ENCODE results near the gene TSHZ2.

TSHZ2 gene

GRCh38 chr20:53371216-53371615 lies 399.1 kb downstream of the TSHZ2 start:
- Histone ChIP-seq H3K9me3 (ENCODE audit: control insufficient read depth, insufficient read depth, low read depth, low read length) (no peaks in the 10 kb centered on the region), H3K36me3 (ENCODE audit: control insufficient read depth, insufficient read depth, low read length) (no peaks in the 10 kb centered on the region), H3K4me3 (ENCODE audit: low read depth, low read length) (no peak overlapping the region), H3K4me1 (ENCODE audit: control insufficient read depth, insufficient read depth, low read length) (no peaks in the 10 kb centered on the region), H3K27ac (ENCODE audit: low read depth, low read length) (no peak overlapping the region), H3K27me3 (ENCODE audit: control insufficient read depth, insufficient read depth, low read length) (no peaks in the 10 kb centered on the region), H3K9ac (ENCODE audit: low read length) (no peak overlapping the region)

GRCh38 chr20:53376021-53376420 lies 403.9 kb downstream of the TSHZ2 start:
- Histone ChIP-seq H3K9me3 (ENCODE audit: control insufficient read depth, insufficient read depth, low read depth, low read length) (no peaks in the 10 kb centered on the region), H3K27me3 (ENCODE audit: control insufficient read depth, insufficient read depth, low read length) (no peaks in the 10 kb centered on the region), H3K4me3 (ENCODE audit: low read depth, low read length) (no peak overlapping the region), H3K36me3 (ENCODE audit: control insufficient read depth, insufficient read depth, low read length) (no peaks in the 10 kb centered on the region), H3K9ac (ENCODE audit: low read length) (no peak overlapping the region), H3K4me1 (ENCODE audit: control insufficient read depth, insufficient read depth, low read length) (no peaks in the 10 kb centered on the region), H3K27ac (ENCODE audit: low read depth, low read length) (no peak overlapping the region)

DNA sequence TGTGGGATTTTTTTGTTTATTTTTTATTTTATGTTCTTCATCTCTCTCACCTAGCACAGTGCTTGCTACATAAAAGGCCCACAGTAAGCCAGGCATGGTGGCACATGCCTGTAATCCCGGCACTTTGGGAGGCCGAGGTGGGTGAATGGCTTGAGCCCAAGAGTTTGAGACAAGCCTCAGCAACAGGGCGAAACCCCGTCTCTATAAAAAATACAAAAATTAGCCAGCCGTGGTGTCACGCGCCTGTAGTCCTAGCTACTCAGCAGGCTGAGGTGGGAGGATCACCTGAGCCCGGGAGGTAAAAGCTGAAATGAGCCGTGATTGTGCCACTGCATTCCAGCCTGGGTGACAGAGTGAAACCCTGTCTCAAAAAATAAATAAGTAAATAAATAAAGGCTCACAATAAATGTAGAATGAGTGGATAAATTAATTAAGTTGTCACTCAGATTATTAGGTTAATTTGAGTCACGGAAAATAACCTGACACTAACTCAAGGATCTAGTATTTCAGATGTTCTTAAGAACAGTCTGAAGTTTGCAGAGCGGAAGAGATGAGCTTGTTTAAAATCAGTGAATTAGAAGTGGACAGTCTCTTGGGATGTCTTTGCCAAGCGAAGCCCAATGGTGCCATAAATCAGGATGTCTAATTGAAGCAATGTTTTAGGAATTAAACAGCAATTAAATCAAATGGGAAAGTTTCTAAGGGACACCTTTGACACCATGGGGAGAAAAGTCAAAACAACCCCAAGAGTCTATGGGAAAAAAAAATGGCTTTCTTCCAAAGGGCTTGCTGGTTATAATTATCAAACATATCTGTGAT lies 407.1 kb downstream of the TSHZ2 start:
- no peaks in the 10 kb centered on the region for H3K27me3 ChIP-seq (ENCODE audit: control insufficient read depth, insufficient read depth, low read length)
- no peaks in the 10 kb centered on the region for H3K9me3 ChIP-seq (ENCODE audit: control insufficient read depth, insufficient read depth, low read depth, low read length)
- no peaks in the 10 kb centered on the region for H3K4me1 ChIP-seq (ENCODE audit: control insufficient read depth, insufficient read depth, low read length)
- no peaks in the 10 kb centered on the region for H3K36me3 ChIP-seq (ENCODE audit: control insufficient read depth, insufficient read depth, low read length)
- H3K4me3 ChIP-seq (ENCODE audit: low read depth, low read length), result no peak overlapping the region
- no peak overlapping the region for H3K27ac ChIP-seq (ENCODE audit: low read depth, low read length)
- H3K9ac ChIP-seq (ENCODE audit: low read length), result no peak overlapping the region

GRCh38 chr20:53379833-53380120 lies 407.6 kb downstream of the TSHZ2 start:
- no peak overlapping the region for H3K9ac ChIP-seq (ENCODE audit: low read length)
- H3K36me3 ChIP-seq (ENCODE audit: control insufficient read depth, insufficient read depth, low read length), result no peaks in the 10 kb centered on the region
- no peak overlapping the region for H3K4me3 ChIP-seq (ENCODE audit: low read depth, low read length)
- H3K4me1 ChIP-seq (ENCODE audit: control insufficient read depth, insufficient read depth, low read length), result no peaks in the 10 kb centered on the region
- no peaks in the 10 kb centered on the region for H3K27me3 ChIP-seq (ENCODE audit: control insufficient read depth, insufficient read depth, low read length)
- H3K9me3 ChIP-seq (ENCODE audit: control insufficient read depth, insufficient read depth, low read depth, low read length), result no peaks in the 10 kb centered on the region
- H3K27ac ChIP-seq (ENCODE audit: low read depth, low read length), result no peak overlapping the region

DNA sequence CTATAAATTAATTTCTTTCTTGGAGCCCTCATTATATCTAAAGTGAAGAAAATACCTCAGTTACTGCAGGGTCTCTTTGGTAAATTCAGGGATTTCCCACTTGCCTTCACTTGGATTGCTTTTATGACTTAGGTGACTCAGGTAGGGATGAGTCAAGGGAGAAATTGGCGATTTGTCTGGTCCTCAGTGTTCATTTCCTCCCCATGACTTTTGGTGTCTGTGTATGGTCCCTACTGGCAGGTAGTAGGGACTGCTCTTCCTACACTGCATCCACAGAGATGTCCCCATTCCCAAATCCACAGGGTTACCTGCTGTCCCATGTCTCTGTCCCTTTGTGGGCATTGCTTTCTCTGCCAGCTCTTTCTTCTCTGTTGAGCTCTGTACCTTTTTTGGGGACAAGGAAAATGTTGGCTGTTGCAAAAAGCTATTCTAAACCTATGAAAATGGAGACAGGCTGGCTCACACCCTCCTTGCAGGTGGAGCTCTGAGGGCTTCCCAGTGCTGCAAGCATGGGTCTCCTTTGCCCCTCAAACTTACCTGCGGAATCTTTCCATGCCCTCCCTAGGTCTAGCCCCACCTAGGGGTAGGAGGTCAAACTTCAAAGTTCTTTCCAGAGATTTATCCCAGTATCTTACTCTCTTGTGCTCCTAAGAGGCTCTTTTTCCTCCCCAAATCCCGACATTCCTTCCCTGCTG lies 409.6 kb downstream of the TSHZ2 start:
- Histone ChIP-seq H3K9me3 (ENCODE audit: control insufficient read depth, insufficient read depth, low read depth, low read length) (no peaks in the 10 kb centered on the region), H3K27me3 (ENCODE audit: control insufficient read depth, insufficient read depth, low read length) (no peaks in the 10 kb centered on the region), H3K27ac (ENCODE audit: low read depth, low read length) (no peak overlapping the region), H3K9ac (ENCODE audit: low read length) (no peak overlapping the region), H3K36me3 (ENCODE audit: control insufficient read depth, insufficient read depth, low read length) (no peaks in the 10 kb centered on the region), H3K4me3 (ENCODE audit: low read depth, low read length) (no peak overlapping the region), H3K4me1 (ENCODE audit: control insufficient read depth, insufficient read depth, low read length) (peaks cover 1% of the 10 kb centered on the region; the same call in 1 of the 2 replicates)

DNA sequence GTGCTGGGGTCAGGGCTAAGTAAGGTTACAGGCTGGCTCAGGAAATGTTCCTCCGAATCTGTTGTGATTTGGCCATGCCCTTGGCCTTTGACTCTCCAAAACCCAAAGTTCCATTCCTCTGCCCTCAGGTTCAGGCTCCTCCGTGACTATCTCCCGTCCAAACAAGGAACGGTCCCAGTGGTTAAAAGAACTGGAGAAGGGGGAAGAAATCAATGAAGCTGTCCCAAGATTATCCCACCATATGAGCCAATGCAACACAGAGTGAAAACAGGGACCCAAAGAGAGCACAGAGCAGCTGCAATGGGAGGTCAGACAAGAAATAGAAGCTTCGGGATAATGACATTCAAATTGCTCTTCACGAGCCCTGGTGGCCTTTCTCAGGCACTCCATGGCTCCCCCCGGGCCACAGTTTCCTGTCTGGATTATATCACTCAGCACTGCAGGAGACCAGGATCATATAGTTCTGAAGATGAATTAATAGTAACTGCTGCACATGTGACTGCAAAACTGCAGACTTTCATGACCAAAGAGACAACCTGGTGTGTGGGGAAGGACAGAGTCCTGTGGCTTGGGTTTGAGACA lies 410.2 kb downstream of the TSHZ2 start:
- Histone ChIP-seq H3K9me3 (ENCODE audit: control insufficient read depth, insufficient read depth, low read depth, low read length) (no peaks in the 10 kb centered on the region), H3K27me3 (ENCODE audit: control insufficient read depth, insufficient read depth, low read length) (no peaks in the 10 kb centered on the region), H3K27ac (ENCODE audit: low read depth, low read length) (no peak overlapping the region), H3K4me1 (ENCODE audit: control insufficient read depth, insufficient read depth, low read length) (peaks cover 4% of the 10 kb centered on the region; the same call in 1 of the 2 replicates), H3K4me3 (ENCODE audit: low read depth, low read length) (no peak overlapping the region), H3K36me3 (ENCODE audit: control insufficient read depth, insufficient read depth, low read length) (no peaks in the 10 kb centered on the region), H3K9ac (ENCODE audit: low read length) (no peak overlapping the region)

DNA sequence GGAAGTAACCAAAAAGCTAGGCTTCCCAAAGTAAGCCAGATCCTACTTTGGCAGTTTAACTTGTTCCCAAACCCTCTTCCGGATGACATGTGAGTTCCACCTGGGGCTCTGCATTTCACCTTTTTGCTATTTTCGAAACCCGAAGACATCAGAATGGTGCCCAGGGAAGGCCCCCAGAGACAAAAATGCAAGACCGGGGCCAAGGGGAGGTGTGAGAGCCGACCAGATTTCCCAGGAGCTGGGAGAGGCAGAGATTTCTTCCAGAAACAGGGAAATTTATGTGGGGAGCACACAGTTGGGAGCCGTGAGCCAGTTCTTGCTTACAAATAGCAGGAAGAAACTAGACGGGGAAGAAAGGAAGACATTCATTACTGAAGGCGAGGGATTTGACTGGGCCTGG lies 411.8 kb downstream of the TSHZ2 start:
- Histone ChIP-seq H3K27ac (ENCODE audit: low read depth, low read length) (no peak overlapping the region), H3K27me3 (ENCODE audit: control insufficient read depth, insufficient read depth, low read length) (no peaks in the 10 kb centered on the region), H3K4me1 (ENCODE audit: control insufficient read depth, insufficient read depth, low read length) (peaks cover 4% of the 10 kb centered on the region; the same call in 1 of the 2 replicates), H3K9ac (ENCODE audit: low read length) (no peak overlapping the region), H3K9me3 (ENCODE audit: control insufficient read depth, insufficient read depth, low read depth, low read length) (no peaks in the 10 kb centered on the region), H3K36me3 (ENCODE audit: control insufficient read depth, insufficient read depth, low read length) (no peaks in the 10 kb centered on the region), H3K4me3 (ENCODE audit: low read depth, low read length) (no peak overlapping the region)

- Histone ChIP-seq H3K27ac (ENCODE audit: low read depth, low read length) (no peak overlapping the region), H3K4me3 (ENCODE audit: low read depth, low read length) (no peak overlapping the region), H3K27me3 (ENCODE audit: control insufficient read depth, insufficient read depth, low read length) (no peaks in the 10 kb centered on the region), H3K9ac (ENCODE audit: low read length) (no peak overlapping the region), H3K36me3 (ENCODE audit: control insufficient read depth, insufficient read depth, low read length) (no peaks in the 10 kb centered on the region), H3K4me1 (ENCODE audit: control insufficient read depth, insufficient read depth, low read length) (peaks cover 4% of the 10 kb centered on the region; the same call in 1 of the 2 replicates), H3K9me3 (ENCODE audit: control insufficient read depth, insufficient read depth, low read depth, low read length) (no peaks in the 10 kb centered on the region)
Observed at GRCh38 chr20:53384392-53384791, 412.2 kb downstream of the TSHZ2 start.

GRCh38 chr20:53385941-53386767 lies 414.0 kb downstream of the TSHZ2 start:
- no peak overlapping the region for H3K27ac ChIP-seq (ENCODE audit: low read depth, low read length)
- no peaks in the 10 kb centered on the region for H3K36me3 ChIP-seq (ENCODE audit: control insufficient read depth, insufficient read depth, low read length)
- no peaks in the 10 kb centered on the region for H3K9me3 ChIP-seq (ENCODE audit: control insufficient read depth, insufficient read depth, low read depth, low read length)
- no peak overlapping the region for H3K9ac ChIP-seq (ENCODE audit: low read length)
- no peaks in the 10 kb centered on the region for H3K27me3 ChIP-seq (ENCODE audit: control insufficient read depth, insufficient read depth, low read length)
- no peak overlapping the region for H3K4me3 ChIP-seq (ENCODE audit: low read depth, low read length)
- peaks cover 4% of the 10 kb centered on the region; the same call in 1 of the 2 replicates for H3K4me1 ChIP-seq (ENCODE audit: control insufficient read depth, insufficient read depth, low read length)

GRCh38 chr20:53387983-53388675 lies 416.0 kb downstream of the TSHZ2 start:
- Histone ChIP-seq H3K27me3 (ENCODE audit: control insufficient read depth, insufficient read depth, low read length) (no peaks in the 10 kb centered on the region), H3K4me1 (ENCODE audit: control insufficient read depth, insufficient read depth, low read length) (peaks cover 4% of the 10 kb centered on the region; the same call in 1 of the 2 replicates)

More at GRCh38 chr20:53387983-53388675, 416.0 kb downstream of the TSHZ2 start:
- Histone ChIP-seq H3K9me3 (ENCODE audit: control insufficient read depth, insufficient read depth, low read depth, low read length) (no peaks in the 10 kb centered on the region), H3K9ac (ENCODE audit: low read length) (no peak overlapping the region), H3K27ac (ENCODE audit: low read depth, low read length) (no peak overlapping the region), H3K36me3 (ENCODE audit: control insufficient read depth, insufficient read depth, low read length) (no peaks in the 10 kb centered on the region), H3K4me3 (ENCODE audit: low read depth, low read length) (no peak overlapping the region)

Measured in HUES6 (cell line).